ENCODE results near the gene FMO2. TPM values are rescaled to one million over a fixed set of nuclear protein-coding genes. Genes with fewer than 3 reads are reported as not detected.

FMO2 gene
- total RNA-seq, 1 experiment from 2014 or later: not detected

DNA sequence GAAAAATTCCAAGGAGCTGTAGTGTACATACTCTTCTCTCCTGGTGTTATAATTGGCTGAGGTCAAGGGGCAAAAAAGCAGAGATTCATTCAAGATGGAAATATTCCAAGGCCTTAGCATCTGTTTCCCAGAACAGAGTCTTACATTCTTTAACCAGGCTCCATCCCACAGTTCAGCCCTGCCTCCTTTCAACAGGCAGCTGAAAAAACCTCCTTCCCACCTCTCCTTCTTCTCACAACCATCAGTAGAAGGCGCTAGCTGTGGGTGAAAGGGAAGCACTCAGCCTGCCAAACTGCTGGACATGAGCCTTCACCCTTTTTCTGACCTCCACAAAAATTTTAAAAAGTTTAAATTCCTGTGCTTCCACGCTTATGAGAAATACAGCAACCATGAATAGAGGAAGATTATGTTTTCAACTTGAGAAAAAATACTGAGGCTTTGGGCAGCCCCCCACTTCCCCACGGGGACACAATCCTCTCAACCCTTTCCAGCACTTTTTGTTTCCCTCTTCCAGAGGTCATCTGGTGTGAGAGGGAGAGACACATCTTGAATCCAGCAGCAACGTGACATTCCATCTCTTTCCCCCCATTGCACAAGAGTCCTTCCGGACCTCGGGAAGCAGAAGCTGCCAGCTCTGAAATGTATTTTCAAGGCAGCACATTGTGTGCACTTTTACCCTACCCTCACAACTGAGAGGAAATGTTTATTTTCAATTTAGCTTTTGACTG lies 43.2 kb upstream of the FMO2 start:
- H3K4me1 Mint-ChIP-seq (ENCODE audit: low read depth, unreplicated experiment): peaks cover 6% of the 10 kb centered on the region
- H3K4me3 ChIP-seq (ENCODE audit: low read depth, low read length): no peak overlapping the region
- H3K27ac Mint-ChIP-seq (ENCODE audit: unreplicated experiment): no peak overlapping the region
- ChIA-PET POLR2A (no interaction called here), CTCF (no interaction called here)
- DNase-seq: no peak
- no peak overlapping the region for H3K4me3 Mint-ChIP-seq (ENCODE audit: unreplicated experiment)
- TF ChIP-seq, protein P1, sequence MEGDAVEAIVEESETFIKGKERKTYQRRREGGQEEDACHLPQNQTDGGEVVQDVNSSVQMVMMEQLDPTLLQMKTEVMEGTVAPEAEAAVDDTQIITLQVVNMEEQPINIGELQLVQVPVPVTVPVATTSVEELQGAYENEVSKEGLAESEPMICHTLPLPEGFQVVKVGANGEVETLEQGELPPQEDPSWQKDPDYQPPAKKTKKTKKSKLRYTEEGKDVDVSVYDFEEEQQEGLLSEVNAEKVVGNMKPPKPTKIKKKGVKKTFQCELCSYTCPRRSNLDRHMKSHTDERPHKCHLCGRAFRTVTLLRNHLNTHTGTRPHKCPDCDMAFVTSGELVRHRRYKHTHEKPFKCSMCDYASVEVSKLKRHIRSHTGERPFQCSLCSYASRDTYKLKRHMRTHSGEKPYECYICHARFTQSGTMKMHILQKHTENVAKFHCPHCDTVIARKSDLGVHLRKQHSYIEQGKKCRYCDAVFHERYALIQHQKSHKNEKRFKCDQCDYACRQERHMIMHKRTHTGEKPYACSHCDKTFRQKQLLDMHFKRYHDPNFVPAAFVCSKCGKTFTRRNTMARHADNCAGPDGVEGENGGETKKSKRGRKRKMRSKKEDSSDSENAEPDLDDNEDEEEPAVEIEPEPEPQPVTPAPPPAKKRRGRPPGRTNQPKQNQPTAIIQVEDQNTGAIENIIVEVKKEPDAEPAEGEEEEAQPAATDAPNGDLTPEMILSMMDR (IDR thresholded peaks at IDR 0.05; ENCODE audit: insufficient read depth in 1 of 2, low read depth in 1 of 2, low read length in 1 of 2, severe bottlenecking in 1 of 2, unreplicated experiment in 1 of 2): no peak
- no peaks in the 10 kb centered on the region for H3K4me1 ChIP-seq
- H3K27me3 Mint-ChIP-seq (ENCODE audit: insufficient read depth, unreplicated experiment): no peaks in the 10 kb centered on the region
- no TSS peak for BruUV-seq (replicated peaks)
- H3K36me3 Mint-ChIP-seq (ENCODE audit: insufficient read depth, unreplicated experiment): no peaks in the 10 kb centered on the region
- intact Hi-C loops (cut with micrococcal nuclease; ENCODE audit: unreplicated experiment): no loop called here
- no peaks in the 10 kb centered on the region for H3K9me3 ChIP-seq
- no peaks in the 10 kb centered on the region for H3K36me3 ChIP-seq (ENCODE audit: control insufficient read depth, insufficient read depth, low read length)
- no peaks in the 10 kb centered on the region for H3K27me3 ChIP-seq (replicated peaks; ENCODE audit: control insufficient read depth, insufficient read depth, low read length)
- no peaks in the 10 kb centered on the region for H3K9me3 Mint-ChIP-seq (ENCODE audit: unreplicated experiment)

DNA sequence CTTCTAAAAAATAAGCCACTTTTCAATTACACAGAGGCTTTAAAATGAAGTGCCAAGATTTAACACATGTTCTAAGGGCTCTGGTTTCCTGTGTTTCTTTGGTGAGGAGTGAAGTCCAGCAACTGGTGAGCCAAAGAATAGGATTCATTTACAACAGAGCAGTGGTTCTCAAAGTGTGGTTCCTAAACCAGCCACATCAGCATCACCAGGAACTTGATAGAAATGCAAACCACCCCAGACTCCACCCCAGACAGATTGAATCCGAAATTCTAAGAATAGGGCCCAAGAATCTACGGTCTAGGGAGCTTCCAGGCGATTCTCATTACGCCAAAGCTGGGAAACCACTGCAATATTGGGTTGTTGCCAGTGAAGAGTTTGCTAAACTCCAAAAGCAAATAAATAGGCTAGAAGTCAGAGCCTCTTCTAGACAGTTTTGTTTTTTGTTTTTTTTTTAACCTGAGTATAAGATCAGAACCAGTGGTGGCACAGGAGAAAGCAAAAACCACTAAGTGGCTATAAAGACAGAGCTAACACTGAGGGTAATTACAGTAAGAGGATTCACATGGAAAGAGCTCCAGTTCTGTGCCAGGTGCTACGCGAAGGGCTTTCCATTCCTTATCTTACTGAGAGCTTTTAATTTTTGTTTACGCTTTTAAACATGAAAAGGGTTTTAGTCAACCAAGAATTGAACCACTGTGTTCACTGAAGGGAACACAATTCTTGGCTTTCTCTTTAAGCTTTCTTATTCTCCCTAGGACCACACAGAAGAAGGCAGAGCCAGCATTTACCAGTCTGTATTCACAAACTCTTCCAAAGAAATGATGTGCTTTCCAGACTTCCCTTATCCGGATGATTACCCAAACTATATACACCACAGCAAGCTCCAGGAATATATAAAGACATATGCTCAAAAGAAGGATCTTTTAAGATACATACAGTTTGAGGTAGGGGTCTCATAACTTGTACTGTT lies 42.4 kb upstream of the FMO2 start:
- CTCF ChIA-PET: no interaction called here

DNA sequence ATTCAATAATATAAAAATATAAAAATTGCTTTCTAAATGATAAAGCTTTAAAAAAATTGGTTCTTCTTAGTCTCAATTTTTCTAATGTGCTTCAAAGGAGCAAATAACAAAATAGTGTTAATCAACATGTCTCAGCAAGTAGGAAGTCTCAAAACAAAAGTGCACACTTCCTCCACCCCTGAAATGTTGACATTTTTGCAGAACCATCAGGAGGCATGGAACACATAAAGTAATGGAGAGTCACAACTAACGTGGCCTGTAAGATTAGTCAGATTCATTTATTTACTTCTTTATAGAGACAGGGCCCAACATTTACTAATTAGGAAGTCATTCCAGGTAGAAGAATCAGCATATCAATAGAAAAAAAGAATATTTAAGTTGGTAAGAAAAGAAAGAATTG lies 34.9 kb upstream of the FMO2 start:
- no peak for DNase-seq
- TF ChIP-seq, protein P1 (IDR thresholded peaks at IDR 0.05; ENCODE audit: insufficient read depth in 1 of 2, low read depth in 1 of 2, low read length in 1 of 2, severe bottlenecking in 1 of 2, unreplicated experiment in 1 of 2): no peak
- BruUV-seq (replicated peaks): no TSS peak
- Mint-ChIP-seq H3K9me3 (ENCODE audit: unreplicated experiment) (no peaks in the 10 kb centered on the region), H3K27me3 (ENCODE audit: insufficient read depth, unreplicated experiment) (no peaks in the 10 kb centered on the region), H3K4me3 (ENCODE audit: unreplicated experiment) (no peak overlapping the region), H3K36me3 (ENCODE audit: insufficient read depth, unreplicated experiment) (no peaks in the 10 kb centered on the region), H3K27ac (ENCODE audit: unreplicated experiment) (no peak overlapping the region), H3K4me1 (ENCODE audit: low read depth, unreplicated experiment) (no peaks in the 10 kb centered on the region)
- no peaks in the 10 kb centered on the region for H3K4me1 ChIP-seq
- ChIA-PET CTCF (no interaction called here), POLR2A (no interaction called here)
- intact Hi-C loops (cut with micrococcal nuclease; ENCODE audit: unreplicated experiment): no loop called here
- no peaks in the 10 kb centered on the region for H3K27me3 ChIP-seq (replicated peaks; ENCODE audit: control insufficient read depth, insufficient read depth, low read length)
- no peaks in the 10 kb centered on the region for H3K9me3 ChIP-seq
- H3K36me3 ChIP-seq (ENCODE audit: control insufficient read depth, insufficient read depth, low read length): no peaks in the 10 kb centered on the region
- H3K4me3 ChIP-seq (ENCODE audit: low read depth, low read length): no peak overlapping the region

More for the DNA sequence above, 42.4 kb upstream of the FMO2 start:
- Histone ChIP-seq H3K9me3 (no peaks in the 10 kb centered on the region), H3K36me3 (ENCODE audit: control insufficient read depth, insufficient read depth, low read length) (no peaks in the 10 kb centered on the region), H3K4me3 (ENCODE audit: low read depth, low read length) (no peak overlapping the region), H3K27me3 (replicated peaks; ENCODE audit: control insufficient read depth, insufficient read depth, low read length) (no peaks in the 10 kb centered on the region), H3K4me1 (no peaks in the 10 kb centered on the region)
- no TSS peak for BruUV-seq (replicated peaks)
- Mint-ChIP-seq H3K4me1 (ENCODE audit: low read depth, unreplicated experiment) (peaks cover 6% of the 10 kb centered on the region), H3K27ac (ENCODE audit: unreplicated experiment) (no peak overlapping the region), H3K9me3 (ENCODE audit: unreplicated experiment) (no peaks in the 10 kb centered on the region), H3K36me3 (ENCODE audit: insufficient read depth, unreplicated experiment) (no peaks in the 10 kb centered on the region), H3K4me3 (ENCODE audit: unreplicated experiment) (no peak overlapping the region), H3K27me3 (ENCODE audit: insufficient read depth, unreplicated experiment) (no peaks in the 10 kb centered on the region)
- no peak for DNase-seq
- intact Hi-C loops (cut with micrococcal nuclease; ENCODE audit: unreplicated experiment): no loop called here
- TF ChIP-seq, protein P1 (IDR thresholded peaks at IDR 0.05; ENCODE audit: insufficient read depth in 1 of 2, low read depth in 1 of 2, low read length in 1 of 2, severe bottlenecking in 1 of 2, unreplicated experiment in 1 of 2): no peak
- POLR2A ChIA-PET: no interaction called here
